Ovary (tissue), 9 donors: Measurements from ENCODE around the gene P2RX2. TPM values are rescaled to one million over a fixed set of nuclear protein-coding genes. Genes with fewer than 3 reads are reported as not detected.

Experiments
- DNase-seq, 5 donors: peaks; one replicate each; pipeline ENCODE4 v3.0.0-alpha.2; 2019 to 2020
- H3K27ac ChIP-seq, 2 donors: fragments of 200-600 bp; one replicate each; pipeline versions ENCODE4 v1.5.1 to v1.8.0; 2019 to 2022
- H3K27me3 ChIP-seq: fragments of 200-600 bp; one replicate; pipeline ENCODE4 v1.8.0; 2022
- H3K36me3 ChIP-seq: fragments of 200-600 bp; sonication (generic); one replicate; pipeline ENCODE4 v1.5.1; 2019
- H3K4me1 ChIP-seq: one replicate; pipeline ENCODE4 v1.8.1; 2013; ENCODE audit warnings: mild to moderate bottlenecking, moderate library complexity; ENCODE audit not compliant: insufficient read depth
- H3K4me3 ChIP-seq: fragments of 200-600 bp; sonication (generic); one replicate; pipeline ENCODE4 v1.5.1; 2017
- H3K9me3 ChIP-seq, 2 donors: fragments of 200-600 bp in 1 of 2; sonication (generic) in 1 of 2; one replicate each; pipeline versions ENCODE4 v1.5.1 to v1.8.1; 2013 to 2019; ENCODE audit warnings: mild to moderate bottlenecking in 1 of 2, moderate library complexity in 1 of 2
- EP300 ChIP-seq: sonication (generic); formaldehyde crosslinking; IDR thresholded peaks from one replicate; pipeline ENCODE4 v1.6.1; 2017; ENCODE audit warnings: antibody characterized with exemption
- POLR2A ChIP-seq: fragments of 450-650 bp; IDR thresholded peaks from one replicate; pipeline ENCODE4 v1.6.1; 2017; ENCODE audit warnings: antibody characterized with exemption, mild to moderate bottlenecking, moderate library complexity
- WGBS, 3 donors: extraction: QIAGEN DNeasy Blood & Tissue Kit in 1 of 3; methylation state at CpG; one replicate each; pipeline versions ENCODE4 v1.1.5 to v1.1.7; 2013 to 2017; 5-methylcytosine and 5-hydroxymethylcytosine counted together
- intact Hi-C, 4 donors: fragments of 100-400 bp; cut with DNase I; formaldehyde crosslinking; loops; one replicate each; pipeline versions ENCODE4 v1.11.0 to v1.15.1; 2022 to 2023
- polyA plus RNA-seq, 2 donors: library from polyadenylated mRNA; stranded (reverse); fragments of 200-250 nt in 1 of 2; fragments of 350-450 nt in 1 of 2; fragmentation: Illumina TruSeq in 1 of 2; extraction: RNeasy Lipid Tissue Mini Kit (QIAGEN cat#74804) in 1 of 2; gene quantifications; one replicate each; pipeline ENCODE4 v1.2.3, GENCODE V29; 2013 to 2014
- total RNA-seq, 7 donors: library from RNA; depleted of rRNA in 2 of 7; stranded (reverse); fragments of >200 nt in 2 of 7; fragmentation: NEBNext Ultra II Directional in 3 of 7; extraction: Animal tissue kit (Norgen Biotek cat#: 25700) in 3 of 7; gene quantifications; one replicate each; pipeline versions ENCODE4 v1.1.0 to v1.2.4, GENCODE V29; 2016 to 2023
- TF ChIP-seq, protein P1 (sequence below), 3 donors: fragments of 450-650 bp in 2 of 3; fragments of 200-600 bp in 1 of 3; IDR thresholded peaks; one replicate each; pipeline versions ENCODE4 v1.5.1 to v1.8.0; 2016 to 2022; ENCODE audit warnings: antibody characterized with exemption in 3 of 3, mild to moderate bottlenecking in 1 of 3
- donor health status: DM: no; HTN: no; CAD: no; lungs with moderate emphysema.
- donor health status: DM: no; HTN: no; CAD: no.
- donor health status: Bipolar disorder and iron deficiency.
- donor health status: DM: yes; HTN: yes; CAD: no.
- donor health status: DM: no; HTN: no; CAD: no.
- donor health status: DM: yes; HTN: yes; CAD: no.

P2RX2 gene
- total and polyA plus RNA-seq, 9 donors, result 0.11 to 1.1 (median 0.45) TPM; not detected in 6

DNA sequence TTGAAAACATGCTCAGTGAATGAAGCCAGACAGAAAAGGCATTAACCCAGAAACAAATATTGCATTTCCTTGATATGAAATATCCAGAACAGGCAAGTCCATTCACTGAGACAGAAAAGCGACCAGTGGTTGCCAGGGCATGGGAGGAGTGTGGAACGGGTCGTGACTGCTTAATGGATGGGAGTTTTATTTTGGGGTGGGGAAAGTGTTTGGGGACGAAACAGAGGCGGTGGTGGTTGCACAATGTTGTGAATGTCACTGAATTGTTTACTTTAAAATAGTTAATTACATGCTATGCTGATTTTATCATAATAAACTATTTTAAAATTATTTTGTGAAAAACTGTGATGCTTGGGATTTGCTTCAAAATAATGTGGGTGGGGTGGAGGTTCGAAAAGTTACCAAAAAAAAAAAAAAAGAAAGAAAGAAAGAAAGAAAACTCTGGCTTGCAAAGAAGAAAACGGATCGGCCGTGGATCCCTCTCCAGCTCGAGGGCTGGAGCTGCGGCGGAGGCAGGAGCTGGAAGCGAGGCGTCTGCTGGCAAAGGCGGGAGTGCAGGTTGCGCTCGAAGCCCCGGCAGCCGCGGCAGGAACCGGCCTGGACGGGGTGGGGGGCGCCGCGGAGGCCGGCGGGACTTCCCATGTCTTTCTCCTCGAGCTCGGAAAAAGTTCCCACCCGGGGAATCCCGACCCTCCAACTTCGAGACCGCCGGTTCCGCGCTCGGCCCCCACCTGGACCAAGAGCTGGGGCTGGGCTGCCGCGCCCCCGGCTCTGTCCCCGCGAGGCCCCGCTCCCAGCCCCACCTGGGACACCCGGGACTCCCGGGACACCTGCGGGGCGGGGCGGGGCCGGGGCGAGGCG lies 524 bp upstream of the P2RX2 start:
- H3K27ac ChIP-seq, result no peak overlapping the region
- whole genome bisulfite sequencing, 3 donors, result 4 to 12% (median 6%) methylated on average over 36 to 51 of the region's 51 CpGs

DNA sequence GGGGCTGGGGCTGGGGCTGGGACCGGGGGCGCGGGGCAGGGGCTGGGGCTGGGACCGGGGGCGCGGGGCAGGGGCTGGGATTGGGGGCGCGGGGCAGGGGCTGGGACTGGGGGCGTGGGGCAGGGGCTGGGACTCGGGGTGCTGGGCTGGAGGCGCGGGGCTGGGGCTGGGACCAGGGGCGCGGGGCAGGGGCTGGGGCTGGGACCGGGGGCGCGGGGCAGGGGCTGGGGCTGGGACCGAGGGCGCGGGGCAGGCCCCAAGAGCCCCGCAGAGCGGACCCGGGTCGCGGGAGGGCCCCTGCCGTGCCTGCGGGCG lies 452 bp downstream of the P2RX2 start:
- no peaks in the 10 kb centered on the region for H3K36me3 ChIP-seq
- intact Hi-C loops, result loop anchor here in 2 of 4 donors (5.0 to 10.0 kb wide), 2 partner anchors 194 to 207 kb away; no protein-coding TSS in a partner anchor
- H3K4me1 ChIP-seq, result peaks cover 15% of the 10 kb centered on the region
- DNase-seq, result no peak
- H3K27me3 ChIP-seq, result peaks cover 9% of the 10 kb centered on the region
- WGBS, 3 donors, result 0 to 9% (median 5%) methylated on average over 1 to 28 of the region's 28 CpGs
- TF ChIP-seq EP300 (no peak), POLR2A (no peak)
- TF ChIP-seq, protein P1, sequence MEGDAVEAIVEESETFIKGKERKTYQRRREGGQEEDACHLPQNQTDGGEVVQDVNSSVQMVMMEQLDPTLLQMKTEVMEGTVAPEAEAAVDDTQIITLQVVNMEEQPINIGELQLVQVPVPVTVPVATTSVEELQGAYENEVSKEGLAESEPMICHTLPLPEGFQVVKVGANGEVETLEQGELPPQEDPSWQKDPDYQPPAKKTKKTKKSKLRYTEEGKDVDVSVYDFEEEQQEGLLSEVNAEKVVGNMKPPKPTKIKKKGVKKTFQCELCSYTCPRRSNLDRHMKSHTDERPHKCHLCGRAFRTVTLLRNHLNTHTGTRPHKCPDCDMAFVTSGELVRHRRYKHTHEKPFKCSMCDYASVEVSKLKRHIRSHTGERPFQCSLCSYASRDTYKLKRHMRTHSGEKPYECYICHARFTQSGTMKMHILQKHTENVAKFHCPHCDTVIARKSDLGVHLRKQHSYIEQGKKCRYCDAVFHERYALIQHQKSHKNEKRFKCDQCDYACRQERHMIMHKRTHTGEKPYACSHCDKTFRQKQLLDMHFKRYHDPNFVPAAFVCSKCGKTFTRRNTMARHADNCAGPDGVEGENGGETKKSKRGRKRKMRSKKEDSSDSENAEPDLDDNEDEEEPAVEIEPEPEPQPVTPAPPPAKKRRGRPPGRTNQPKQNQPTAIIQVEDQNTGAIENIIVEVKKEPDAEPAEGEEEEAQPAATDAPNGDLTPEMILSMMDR (IDR thresholded peaks at IDR 0.05), result no peak
- peaks cover 0 to 12% of the 10 kb centered on the region in 2 donors for H3K9me3 ChIP-seq
- H3K4me3 ChIP-seq, result no peak overlapping the region
- H3K27ac ChIP-seq, result no peak overlapping the region

More for the DNA sequence above, 524 bp upstream of the P2RX2 start:
- Histone ChIP-seq H3K4me3 (no peak overlapping the region), H3K9me3 (peaks cover 0 to 12% of the 10 kb centered on the region in 2 donors), H3K36me3 (no peaks in the 10 kb centered on the region), H3K4me1 (peaks cover 11% of the 10 kb centered on the region), H3K27me3 (peaks cover 9% of the 10 kb centered on the region)
- intact Hi-C loops, result loop anchor here in 2 of 4 donors (5.0 to 10.0 kb wide), 2 partner anchors 193 to 206 kb away; no protein-coding TSS in a partner anchor
- TF ChIP-seq EP300, result no peak
- TF ChIP-seq, protein P1 (IDR thresholded peaks at IDR 0.05), result no peak
- no peak for TF ChIP-seq POLR2A
- DNase-seq, result no peak

DNA sequence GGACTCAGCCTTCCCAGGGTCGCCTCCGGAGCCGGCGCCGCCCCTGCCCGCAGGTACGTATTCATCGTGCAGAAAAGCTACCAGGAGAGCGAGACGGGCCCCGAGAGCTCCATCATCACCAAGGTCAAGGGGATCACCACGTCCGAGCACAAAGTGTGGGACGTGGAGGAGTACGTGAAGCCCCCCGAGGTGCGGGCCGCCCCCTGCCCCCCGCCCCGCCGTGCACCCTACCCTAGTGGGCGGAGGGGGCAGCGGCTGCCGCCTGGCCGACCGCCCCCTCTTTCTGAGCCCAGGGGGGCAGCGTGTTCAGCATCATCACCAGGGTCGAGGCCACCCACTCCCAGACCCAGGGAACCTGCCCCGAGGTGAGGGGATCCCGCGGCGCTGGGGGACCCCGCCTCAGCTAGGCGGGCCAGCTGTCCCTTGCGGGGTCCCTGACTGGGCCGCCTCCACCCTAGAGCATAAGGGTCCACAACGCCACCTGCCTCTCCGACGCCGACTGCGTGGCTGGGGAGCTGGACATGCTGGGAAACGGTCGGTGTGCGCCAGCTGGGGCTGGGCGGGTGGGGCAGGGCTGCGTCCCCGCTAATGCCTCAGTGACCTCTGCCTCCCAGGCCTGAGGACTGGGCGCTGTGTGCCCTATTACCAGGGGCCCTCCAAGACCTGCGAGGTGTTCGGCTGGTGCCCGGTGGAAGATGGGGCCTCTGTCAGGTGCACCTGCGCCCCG lies 973 bp downstream of the P2RX2 start:
- intact Hi-C loops, result loop anchor here in 2 of 4 donors (5.0 to 10.0 kb wide), 3 partner anchors 195 to 465 kb away; no protein-coding TSS in a partner anchor
- Histone ChIP-seq H3K4me1 (peaks cover 15% of the 10 kb centered on the region), H3K27ac (no peak overlapping the region), H3K27me3 (peaks cover 9% of the 10 kb centered on the region), H3K36me3 (no peaks in the 10 kb centered on the region), H3K4me3 (no peak overlapping the region), H3K9me3 (peaks cover 0 to 12% of the 10 kb centered on the region in 2 donors)
- no peak for TF ChIP-seq POLR2A
- TF ChIP-seq, protein P1 (IDR thresholded peaks at IDR 0.05), result no peak
- no peak for TF ChIP-seq EP300
- 16 to 20% (median 19%) methylated on average over 38 to 53 of the region's 53 CpGs for WGBS, 3 donors
- peak in 1 of 5 donors; percentile 31 for DNase-seq

DNA sequence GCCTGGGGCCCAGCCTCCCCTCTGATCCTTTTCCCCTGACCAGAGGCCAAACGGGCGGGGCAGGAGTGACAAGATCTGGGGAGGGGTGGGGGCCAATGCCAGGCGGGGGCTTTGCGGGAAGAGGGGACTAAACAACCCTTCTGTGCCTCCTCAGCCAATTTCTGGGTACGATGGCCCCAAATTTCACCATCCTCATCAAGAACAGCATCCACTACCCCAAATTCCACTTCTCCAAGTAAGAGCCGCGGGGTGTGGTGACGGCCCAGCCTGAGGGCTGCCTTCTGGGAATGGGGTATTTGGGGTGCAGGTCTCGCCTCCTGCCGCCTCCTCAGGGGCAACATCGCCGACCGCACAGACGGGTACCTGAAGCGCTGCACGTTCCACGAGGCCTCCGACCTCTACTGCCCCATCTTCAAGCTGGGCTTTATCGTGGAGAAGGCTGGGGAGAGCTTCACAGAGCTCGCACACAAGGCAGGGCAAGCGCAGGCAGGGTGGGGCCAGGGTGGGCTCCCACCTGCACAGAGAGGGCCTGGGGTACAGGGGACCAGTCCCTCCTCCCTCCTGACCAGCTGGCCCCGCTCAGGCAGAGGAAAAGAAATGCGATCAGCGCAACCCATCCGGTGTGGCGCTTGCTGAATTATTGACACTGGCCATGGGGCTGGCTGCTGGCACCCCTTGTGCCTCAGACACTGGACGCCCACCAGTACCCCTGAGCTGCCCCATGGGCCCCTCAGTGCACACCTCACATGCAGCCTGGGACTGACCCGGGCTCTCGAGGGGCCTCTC lies 1.7 kb downstream of the P2RX2 start:
- Histone ChIP-seq H3K4me3 (no peak overlapping the region), H3K27ac (no peak overlapping the region), H3K4me1 (peaks cover 15% of the 10 kb centered on the region), H3K36me3 (no peaks in the 10 kb centered on the region), H3K9me3 (peaks cover 0 to 12% of the 10 kb centered on the region in 2 donors), H3K27me3 (peaks cover 9% of the 10 kb centered on the region)
- WGBS, 3 donors, result 66 to 82% (median 77%) methylated on average over 28 to 29 of the region's 29 CpGs
- DNase-seq, result peak in 1 of 5 donors; percentile 27
- intact Hi-C loops, result loop anchor here in 1 of 4 donors (10.0 kb wide), 1 partner anchor 466 kb away; no protein-coding TSS in a partner anchor
- TF ChIP-seq, protein P1 (IDR thresholded peaks at IDR 0.05), result no peak
- TF ChIP-seq POLR2A (no peak), EP300 (no peak)
